Cardiac muscle cell (in vitro differentiated cells and primary cell): ENCODE measurements around the gene ZNF254. TPM values are rescaled to one million over a fixed set of nuclear protein-coding genes. Genes with fewer than 3 reads are reported as not detected.

Experiments used
- DNase-seq, 2 donors: peaks; one replicate each; pipeline versions ENCODE4 v3.0.0 to v3.0.0-alpha.2; 2010 to 2017; ENCODE audit warnings: low read depth in 1 of 2, low spot score in 1 of 2
- H3K27ac ChIP-seq: fragments of 200-600 bp; sonication (generic); 2 replicates; pipeline ENCODE4 v1.5.1; 2016
- H3K27me3 ChIP-seq: fragments of 200-600 bp; sonication (generic); 2 replicates; pipeline ENCODE4 v1.6.0; 2016; ENCODE audit warnings: control low read depth
- H3K36me3 ChIP-seq: fragments of 200-600 bp; sonication (generic); 2 replicates; pipeline ENCODE4 v1.5.1; 2016; ENCODE audit warnings: control low read depth
- H3K4me1 ChIP-seq: fragments of 200-600 bp; sonication (generic); 2 replicates; pipeline ENCODE4 v1.8.1; 2017; ENCODE audit warnings: low read depth, mild to moderate bottlenecking, mixed run types
- H3K4me3 ChIP-seq: fragments of 200-600 bp; sonication (generic); 2 replicates; pipeline ENCODE4 v1.5.1; 2016; ENCODE audit warnings: mild to moderate bottlenecking
- H3K9me3 ChIP-seq: fragments of 200-600 bp; sonication (generic); 2 replicates; pipeline ENCODE4 v1.5.1; 2017; ENCODE audit warnings: low read depth, mild to moderate bottlenecking, control low read depth
- polyA plus RNA-seq: library from polyadenylated mRNA; unstranded; fragments of >200 nt; fragmentation: Nextera tagmentation; extraction: Ambion mirVana; gene quantifications from 2 replicates; pipeline ENCODE4 v1.2.1, GENCODE V29; 2016
- total RNA-seq: library from RNA; depleted of rRNA; stranded (reverse); fragments of >200 nt; gene quantifications from 2 replicates; pipeline ENCODE4 v1.2.3, GENCODE V29; 2016
- TF ChIP-seq, protein P1 (sequence below): IDR thresholded peaks from 2 replicates; pipeline ENCODE4 v1.5.1; 2012; ENCODE audit warnings: low read depth, mild to moderate bottlenecking, low read length

ZNF254 gene
- total and polyA plus RNA-seq, 2 experiments from 2014 or later, result 12.5 to 24.8 TPM

- Histone ChIP-seq H3K9me3 (no peaks in the 10 kb centered on the region), H3K36me3 (no peaks in the 10 kb centered on the region), H3K4me3 (no peak overlapping the region), H3K27ac (no peak overlapping the region), H3K27me3 (no peaks in the 10 kb centered on the region), H3K4me1 (no peaks in the 10 kb centered on the region)
- TF ChIP-seq, protein P1, sequence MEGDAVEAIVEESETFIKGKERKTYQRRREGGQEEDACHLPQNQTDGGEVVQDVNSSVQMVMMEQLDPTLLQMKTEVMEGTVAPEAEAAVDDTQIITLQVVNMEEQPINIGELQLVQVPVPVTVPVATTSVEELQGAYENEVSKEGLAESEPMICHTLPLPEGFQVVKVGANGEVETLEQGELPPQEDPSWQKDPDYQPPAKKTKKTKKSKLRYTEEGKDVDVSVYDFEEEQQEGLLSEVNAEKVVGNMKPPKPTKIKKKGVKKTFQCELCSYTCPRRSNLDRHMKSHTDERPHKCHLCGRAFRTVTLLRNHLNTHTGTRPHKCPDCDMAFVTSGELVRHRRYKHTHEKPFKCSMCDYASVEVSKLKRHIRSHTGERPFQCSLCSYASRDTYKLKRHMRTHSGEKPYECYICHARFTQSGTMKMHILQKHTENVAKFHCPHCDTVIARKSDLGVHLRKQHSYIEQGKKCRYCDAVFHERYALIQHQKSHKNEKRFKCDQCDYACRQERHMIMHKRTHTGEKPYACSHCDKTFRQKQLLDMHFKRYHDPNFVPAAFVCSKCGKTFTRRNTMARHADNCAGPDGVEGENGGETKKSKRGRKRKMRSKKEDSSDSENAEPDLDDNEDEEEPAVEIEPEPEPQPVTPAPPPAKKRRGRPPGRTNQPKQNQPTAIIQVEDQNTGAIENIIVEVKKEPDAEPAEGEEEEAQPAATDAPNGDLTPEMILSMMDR, result no peak
- no peak for DNase-seq
These were observed 53.6 kb downstream of the ZNF254 start for GRCh38 chr19:24140591-24140990.

GRCh38 chr19:24141612-24142011 lies 54.6 kb downstream of the ZNF254 start:
- TF ChIP-seq, protein P1, result no peak
- no peaks in the 10 kb centered on the region for H3K36me3 ChIP-seq
- no peaks in the 10 kb centered on the region for H3K27me3 ChIP-seq
- no peak overlapping the region for H3K27ac ChIP-seq
- H3K4me1 ChIP-seq, result no peaks in the 10 kb centered on the region
- no peak overlapping the region for H3K4me3 ChIP-seq
- DNase-seq, result no peak
- no peaks in the 10 kb centered on the region for H3K9me3 ChIP-seq

DNA sequence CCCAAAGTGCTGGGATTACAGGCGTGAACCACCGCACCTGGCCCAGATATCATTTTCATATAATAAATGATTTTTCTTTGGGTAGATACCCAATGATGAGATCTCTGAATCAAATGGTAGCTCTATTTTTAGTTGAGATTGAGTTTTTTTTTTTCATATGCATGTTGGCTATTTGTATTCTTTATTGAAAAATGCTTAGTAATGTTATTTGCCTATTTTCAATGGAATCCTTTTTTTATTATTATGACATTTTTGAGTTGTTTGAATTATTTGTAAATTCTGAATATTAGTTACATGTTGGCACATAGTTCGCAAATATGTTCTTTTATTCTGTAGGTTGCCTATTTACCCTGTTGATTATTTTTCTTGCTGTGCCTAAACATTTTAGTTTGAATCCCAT lies 55.8 kb downstream of the ZNF254 start:
- DNase-seq, result no peak
- Histone ChIP-seq H3K27ac (no peak overlapping the region), H3K9me3 (no peaks in the 10 kb centered on the region), H3K4me1 (no peaks in the 10 kb centered on the region), H3K4me3 (no peak overlapping the region), H3K27me3 (no peaks in the 10 kb centered on the region), H3K36me3 (no peaks in the 10 kb centered on the region)
- TF ChIP-seq, protein P1, result no peak

- H3K27me3 ChIP-seq, result no peaks in the 10 kb centered on the region
- no peak overlapping the region for H3K27ac ChIP-seq
- no peaks in the 10 kb centered on the region for H3K9me3 ChIP-seq
- no peak overlapping the region for H3K4me3 ChIP-seq
- TF ChIP-seq, protein P1, result peak; percentile 32
- DNase-seq, result peak in 1 of 2 donors; percentile 4
- H3K36me3 ChIP-seq, result no peaks in the 10 kb centered on the region
- no peaks in the 10 kb centered on the region for H3K4me1 ChIP-seq
These were observed 72.7 kb downstream of the ZNF254 start for GRCh38 chr19:24159707-24160106.

DNA sequence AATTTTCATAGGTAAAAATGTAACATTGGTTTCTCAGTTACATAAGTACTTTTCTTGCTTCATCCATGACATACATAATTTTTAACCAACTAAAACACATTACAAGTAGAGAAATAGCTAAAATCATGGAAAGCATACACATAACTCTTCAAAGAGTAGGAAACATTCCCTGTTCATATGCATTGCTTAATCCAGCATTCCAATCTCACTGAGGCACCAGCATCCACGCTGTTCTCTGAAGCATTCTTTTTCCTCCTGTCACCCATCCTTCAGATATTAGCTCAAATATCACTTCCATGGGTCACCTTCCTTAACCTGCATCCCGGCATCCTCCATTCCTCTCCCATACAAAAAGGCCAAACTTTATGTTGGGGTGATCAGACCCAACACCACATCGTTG lies 79.1 kb downstream of the ZNF254 start:
- no peaks in the 10 kb centered on the region for H3K9me3 ChIP-seq

More for the DNA sequence above, 79.1 kb downstream of the ZNF254 start:
- Histone ChIP-seq H3K4me1 (no peaks in the 10 kb centered on the region), H3K27ac (no peak overlapping the region), H3K4me3 (no peak overlapping the region), H3K27me3 (no peaks in the 10 kb centered on the region), H3K36me3 (no peaks in the 10 kb centered on the region)
- DNase-seq, result peak in 1 of 2 donors; percentile 2
- TF ChIP-seq, protein P1, result no peak
